OCI-LY3 (cell line): ENCODE measurements around the gene PKP4.

Experiments
- H2AFZ ChIP-seq: fragments of 200-600, 300-600 bp; shearing (Covaris generic); 2 replicates; pipeline ENCODE4 v1.6.0; 2014; ENCODE audit warnings: antibody characterized with exemption, low read depth, low read length
- H3K27ac ChIP-seq: fragments of 200-600, 300-600 bp; sonication (generic); 2 replicates; pipeline ENCODE4 v1.5.1; 2014; ENCODE audit warnings: mild to moderate bottlenecking, low read length, moderate library complexity, mixed read lengths
- H3K27me3 ChIP-seq: fragments of 200-600, 300-600 bp; sonication (generic); 2 replicates; pipeline ENCODE4 v1.6.1; 2014; ENCODE audit warnings: low read depth, low read length, mixed read lengths
- H3K36me3 ChIP-seq: fragments of 200-600, 300-600 bp; sonication (generic); replicated peaks from 2 replicates; pipeline ENCODE3; 2014; ENCODE audit warnings: low read depth, low read length, mixed read lengths
- H3K4me1 ChIP-seq: fragments of 300-600, 200-600 bp; sonication (generic); 2 replicates; pipeline ENCODE4 v1.6.1; 2014; ENCODE audit warnings: low read length, mixed read lengths
- H3K4me2 ChIP-seq: fragments of 200-600, 300-600 bp; sonication (generic); 2 replicates; pipeline ENCODE4 v1.6.1; 2014; ENCODE audit warnings: low read length, mixed read lengths
- H3K4me3 ChIP-seq: fragments of 300-600, 200-600 bp; sonication (generic); 2 replicates; pipeline ENCODE4 v1.5.1; 2014; ENCODE audit warnings: antibody characterized with exemption, mild to moderate bottlenecking, low read length, moderate library complexity
- H3K79me2 ChIP-seq: fragments of 300-600, 200-600 bp; shearing (Covaris generic); 2 replicates; pipeline ENCODE4 v1.6.1; 2014; ENCODE audit warnings: mild to moderate bottlenecking, low read length, mixed read lengths
- H3K9ac ChIP-seq: fragments of 300-600, 200-600 bp; shearing (Covaris generic); 2 replicates; pipeline ENCODE4 v1.6.0; 2014; ENCODE audit warnings: mild to moderate bottlenecking, low read length, moderate library complexity
- H3K9me3 ChIP-seq: fragments of 200-600, 300-600 bp; shearing (Covaris generic); 2 replicates; pipeline ENCODE4 v1.6.1; 2014; ENCODE audit warnings: low read length, mixed read lengths; ENCODE audit not compliant: insufficient read depth
- H4K20me1 ChIP-seq: fragments of 200-600, 300-600 bp; sonication (generic); 2 replicates; pipeline ENCODE4 v1.6.1; 2016; ENCODE audit warnings: low read length, mixed read lengths; ENCODE audit not compliant: insufficient read depth
- CTCF ChIP-seq: fragments of 200-600, 300-600 bp; sonication (generic); IDR thresholded peaks from 2 replicates; pipeline ENCODE4 v1.5.1; 2014; ENCODE audit warnings: antibody characterized with exemption, low read length, low read depth
- EZH2phosphoT487 ChIP-seq: fragments of 200-600 bp; shearing (Covaris generic); IDR thresholded peaks from 2 replicates; pipeline ENCODE4 v1.6.1; 2018; ENCODE audit warnings: antibody characterized with exemption, mixed run types, low read depth

The PKP4 gene

GRCh38 chr2:158459161-158460003, 2.6 kb downstream of the PKP4 start:
- Histone ChIP-seq H3K36me3 (no peaks in the 10 kb centered on the region), H3K27ac (no peak overlapping the region), H3K79me2 (peaks cover 69% of the 10 kb centered on the region), H3K27me3 (peaks cover 3% of the 10 kb centered on the region; the same call in 1 of the 2 replicates), H3K4me2 (0 out of 2 replicates have a peak overlapping the region, but pooled peaks have one; percentile 90), H2AFZ (no peak overlapping the region), H4K20me1 (peaks cover 52% of the 10 kb centered on the region), H3K9ac (no peak overlapping the region), H3K9me3 (no peaks in the 10 kb centered on the region), H3K4me1 (peaks cover 36% of the 10 kb centered on the region), H3K4me3 (no peak overlapping the region)
- TF ChIP-seq CTCF (no peak), EZH2phosphoT487 (no peak)

- Histone ChIP-seq H3K4me2 (peak overlapping the region; percentile 60), H4K20me1 (peaks cover 59% of the 10 kb centered on the region), H3K79me2 (peaks cover 83% of the 10 kb centered on the region), H3K27ac (no peak overlapping the region; the same call in 1 of the 2 replicates), H3K9ac (no peak overlapping the region), H3K36me3 (no peaks in the 10 kb centered on the region), H3K27me3 (no peaks in the 10 kb centered on the region), H3K4me1 (peaks cover 35% of the 10 kb centered on the region), H3K9me3 (no peaks in the 10 kb centered on the region), H3K4me3 (no peak overlapping the region; the same call in 1 of the 2 replicates), H2AFZ (no peak overlapping the region)
- TF ChIP-seq CTCF (peak; percentile 16; the same call in 1 of the 2 replicates), EZH2phosphoT487 (no peak)
These were observed 4.0 kb downstream of the PKP4 start for GRCh38 chr2:158460632-158461297.

- Histone ChIP-seq H3K79me2 (peaks cover 78% of the 10 kb centered on the region), H3K9ac (no peak overlapping the region), H3K27ac (no peak overlapping the region), H4K20me1 (peaks cover 53% of the 10 kb centered on the region), H3K27me3 (no peaks in the 10 kb centered on the region), H3K4me1 (peaks cover 28% of the 10 kb centered on the region), H3K36me3 (no peaks in the 10 kb centered on the region), H3K4me3 (no peak overlapping the region), H3K4me2 (no peak overlapping the region), H3K9me3 (no peaks in the 10 kb centered on the region), H2AFZ (no peak overlapping the region)
- TF ChIP-seq CTCF, result no peak
- TF ChIP-seq EZH2phosphoT487, result no peak
These were observed 6.8 kb downstream of the PKP4 start for GRCh38 chr2:158463496-158464095.
